HG03520 (cell line): Measurements from ENCODE around the gene PLCB4.

ENCODE experiments used
- ATAC-seq: cut with Tn5 transposase; IDR thresholded peaks from one replicate; pipeline ENCODE4 v1.9.1; 2021; ENCODE audit warnings: mild to moderate bottlenecking, moderate library complexity; ENCODE audit not compliant: unreplicated experiment

The PLCB4 gene

DNA sequence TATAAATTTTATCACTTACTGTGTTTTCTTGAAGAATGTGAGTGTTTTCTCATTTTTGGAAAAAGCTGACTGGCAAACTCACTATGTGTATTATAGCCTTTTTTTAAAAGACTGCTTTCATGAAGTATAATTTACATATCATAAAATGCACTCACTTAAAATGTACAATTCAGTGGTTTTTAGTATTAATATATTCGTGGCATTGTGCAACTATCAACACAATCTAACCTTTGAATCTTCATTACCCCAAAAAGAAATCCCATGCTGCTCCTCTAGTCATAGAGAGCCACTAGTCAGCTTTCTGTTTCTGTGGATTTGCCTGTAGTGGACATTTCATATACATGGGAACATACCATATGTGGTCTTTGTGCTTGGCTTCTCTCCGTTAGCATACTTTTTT lies 143.8 kb downstream of the PLCB4 start:
- no peak for ATAC-seq

DNA sequence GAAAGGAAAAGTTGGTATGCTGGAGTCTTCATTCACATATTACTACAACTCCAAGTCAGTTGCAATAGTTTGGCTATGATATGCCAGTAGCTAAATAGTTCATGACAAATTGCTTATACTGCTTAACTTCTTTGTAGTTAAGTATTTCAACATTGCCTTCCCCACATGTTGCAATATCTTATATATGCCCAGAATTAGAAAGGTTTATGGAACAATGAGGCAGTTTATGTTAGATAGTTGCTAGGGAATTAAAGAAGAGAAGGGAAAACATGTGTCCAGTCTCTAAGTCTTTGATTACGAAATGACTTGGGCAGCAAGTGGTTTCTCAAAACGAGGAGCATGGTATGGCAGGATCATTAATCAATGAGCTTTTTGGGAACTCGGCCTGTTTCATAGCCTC lies 145.8 kb downstream of the PLCB4 start:
- ATAC-seq = no peak

DNA sequence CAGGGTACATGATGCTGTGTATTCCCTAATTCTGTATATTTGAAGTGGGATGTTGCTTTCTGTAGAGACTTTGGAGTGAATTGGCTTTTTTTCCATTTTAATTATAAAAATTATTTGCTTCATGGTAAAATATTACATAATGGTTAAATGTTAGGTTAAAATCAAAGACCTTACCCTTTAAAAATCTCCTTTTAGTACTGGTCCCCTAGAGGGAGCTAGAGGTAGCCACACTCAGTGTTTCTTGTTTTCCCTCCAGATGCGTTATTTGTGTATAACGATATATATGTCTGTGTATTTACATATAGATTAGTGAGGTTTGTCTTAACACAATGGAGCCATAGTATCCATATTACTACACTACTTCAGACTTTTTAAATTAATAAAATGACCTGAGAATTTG lies 146.7 kb downstream of the PLCB4 start:
- ATAC-seq = no peak

DNA sequence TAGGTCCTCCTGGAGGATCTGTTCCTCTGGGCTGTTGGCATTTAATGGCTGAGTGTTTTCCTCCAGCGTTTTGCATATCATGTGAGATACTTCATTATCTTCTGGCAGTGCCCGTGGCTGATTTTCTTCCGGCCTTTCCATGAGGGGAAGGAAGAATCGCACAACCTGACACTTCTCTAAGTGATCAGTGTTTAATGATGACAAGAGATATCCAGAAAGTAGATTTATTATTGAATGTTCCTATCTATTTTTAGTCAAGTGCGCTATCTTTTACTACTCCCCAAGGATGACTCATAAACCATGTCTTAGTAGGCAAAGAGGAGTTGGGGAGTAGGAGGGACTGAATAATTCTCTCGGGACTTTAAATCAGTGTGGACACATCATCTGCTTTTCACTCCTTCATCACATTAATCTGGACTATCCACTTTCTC lies 149.7 kb downstream of the PLCB4 start:
- ATAC-seq = no peak

DNA sequence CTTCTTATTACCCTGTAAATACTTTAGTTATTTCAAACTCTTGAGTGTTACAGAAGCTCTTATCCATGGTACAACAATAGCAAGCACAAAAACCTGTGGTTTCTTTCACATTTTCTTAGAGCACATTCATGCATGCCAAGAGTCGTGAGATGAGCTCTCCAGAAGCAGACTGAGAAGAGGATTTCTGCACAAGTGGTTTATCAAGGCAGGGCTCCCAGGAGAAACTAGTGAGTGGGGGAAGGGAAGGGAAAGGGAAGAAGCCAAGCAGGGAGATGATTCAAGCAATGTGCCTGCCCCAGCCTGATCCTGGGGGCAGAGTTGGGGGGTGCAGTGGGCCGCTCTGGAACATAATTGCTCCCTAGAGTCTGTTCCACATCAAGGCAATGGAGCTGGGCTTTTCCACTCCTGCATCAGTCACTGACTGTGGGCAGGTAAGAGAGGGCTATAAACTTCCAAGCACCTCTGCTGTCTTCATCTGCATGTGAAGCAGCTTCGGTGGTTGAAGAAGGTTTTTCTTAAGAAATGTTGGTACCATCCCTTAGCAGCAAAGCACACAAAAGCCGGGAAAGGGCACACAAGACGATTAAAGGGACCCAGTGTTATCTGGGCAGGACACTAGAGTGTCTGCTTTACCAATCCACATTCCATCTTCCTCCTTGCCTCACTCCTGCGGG lies 152.1 kb downstream of the PLCB4 start:
- no peak for ATAC-seq

DNA sequence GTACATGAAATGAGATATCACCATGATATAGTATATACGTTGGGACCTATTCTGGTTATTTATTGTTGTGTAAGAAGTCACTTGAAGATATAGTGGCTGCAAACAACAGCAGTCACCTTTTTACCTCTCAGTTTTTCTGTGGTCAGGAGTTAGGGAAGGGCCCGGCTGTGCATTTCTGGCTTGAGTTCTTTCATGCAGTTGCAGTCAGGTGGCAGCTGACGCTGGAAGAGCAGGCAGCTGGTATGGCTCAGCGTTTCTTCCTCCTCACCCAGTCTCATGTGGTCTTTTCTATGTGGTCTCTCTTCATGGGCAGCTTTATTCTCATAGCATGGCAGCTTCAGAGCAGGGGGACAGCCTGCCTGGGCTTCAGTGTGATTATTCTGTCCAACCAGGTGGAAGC lies 154.4 kb downstream of the PLCB4 start:
- no peak for ATAC-seq

DNA sequence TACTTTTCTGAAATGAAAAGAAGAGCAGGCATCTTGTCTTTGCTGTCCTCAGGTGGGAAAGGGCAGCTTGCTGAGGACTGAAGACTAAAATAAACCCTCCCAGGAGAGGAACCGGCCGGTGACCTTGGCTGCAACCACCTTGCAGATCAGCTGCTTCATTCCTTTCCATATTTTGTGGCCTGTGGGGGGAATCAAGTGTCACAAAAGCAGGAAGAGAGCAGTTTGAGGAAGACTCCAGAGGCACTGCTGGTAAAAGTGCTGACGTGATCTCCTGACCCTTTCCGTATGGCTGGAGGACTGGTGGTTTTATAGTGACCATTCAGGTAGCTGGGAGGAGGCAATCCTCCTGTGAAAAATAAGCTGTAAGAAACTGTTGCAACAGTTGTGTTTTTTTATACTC lies 157.0 kb downstream of the PLCB4 start:
- no peak for ATAC-seq

DNA sequence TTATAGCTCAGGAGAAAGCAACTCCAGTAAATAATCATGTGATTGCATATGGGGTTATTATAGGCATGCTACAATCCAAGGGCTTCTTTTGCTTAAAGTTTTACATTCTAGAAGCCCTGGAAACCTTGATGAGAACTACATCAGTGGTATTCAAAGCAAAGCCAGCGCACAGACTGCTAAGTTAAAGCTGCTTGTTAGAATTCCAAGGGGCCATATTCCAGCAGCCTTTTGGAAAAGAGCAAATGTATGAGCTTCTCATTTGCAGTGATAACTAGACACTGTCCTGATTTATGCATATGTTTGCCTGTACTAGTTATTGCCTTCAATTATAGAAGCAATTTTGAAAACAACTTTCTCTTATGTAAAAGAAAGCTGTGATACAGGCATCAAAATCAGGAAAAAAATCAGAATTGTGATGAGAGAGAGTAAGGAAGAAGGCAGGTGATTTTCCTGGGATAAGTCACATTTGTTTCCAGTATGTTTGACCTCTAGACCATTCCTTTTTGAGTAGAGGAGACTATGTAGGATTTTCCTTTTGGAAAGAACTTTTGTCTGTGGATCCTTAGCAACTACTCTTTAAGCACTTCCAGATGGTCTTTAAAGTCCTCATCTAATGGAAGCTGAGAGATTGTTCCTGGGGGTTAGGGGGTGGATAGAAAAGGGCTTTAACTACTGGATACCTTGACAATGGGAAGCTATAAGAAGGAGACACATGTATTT lies 159.2 kb downstream of the PLCB4 start:
- ATAC-seq = no peak

DNA sequence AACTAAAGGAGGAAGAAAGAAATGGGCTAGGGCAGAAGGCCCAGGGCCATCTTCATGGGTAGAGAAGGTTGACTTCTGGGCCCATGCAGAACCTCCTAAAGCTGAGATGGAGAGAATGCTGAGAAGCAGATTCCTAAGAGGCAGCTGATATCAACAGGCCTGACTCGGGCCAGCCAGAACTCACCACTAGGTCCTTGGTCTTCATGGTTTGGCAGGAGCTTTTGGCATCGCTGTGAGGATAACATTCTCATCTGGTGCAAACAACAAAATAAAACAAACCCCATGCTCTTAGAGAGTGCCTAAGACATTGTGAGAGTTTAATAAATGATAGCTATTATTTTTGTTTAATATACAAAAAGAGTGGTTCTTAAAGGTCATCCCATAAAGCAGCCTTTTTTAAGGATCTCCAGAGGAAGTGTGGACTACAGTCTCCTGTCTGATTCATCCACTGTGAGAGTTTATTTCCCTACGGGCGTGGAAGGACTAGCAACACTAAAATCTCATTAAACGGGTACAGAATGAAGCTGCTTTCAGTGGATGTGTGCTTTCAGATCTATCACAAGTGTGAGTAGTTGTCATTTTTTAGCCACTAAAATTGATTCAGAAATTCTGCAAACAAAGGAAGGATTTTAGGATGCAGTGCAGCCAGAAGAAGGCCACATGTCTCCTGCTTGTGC lies 160.0 kb downstream of the PLCB4 start:
- no peak for ATAC-seq

DNA sequence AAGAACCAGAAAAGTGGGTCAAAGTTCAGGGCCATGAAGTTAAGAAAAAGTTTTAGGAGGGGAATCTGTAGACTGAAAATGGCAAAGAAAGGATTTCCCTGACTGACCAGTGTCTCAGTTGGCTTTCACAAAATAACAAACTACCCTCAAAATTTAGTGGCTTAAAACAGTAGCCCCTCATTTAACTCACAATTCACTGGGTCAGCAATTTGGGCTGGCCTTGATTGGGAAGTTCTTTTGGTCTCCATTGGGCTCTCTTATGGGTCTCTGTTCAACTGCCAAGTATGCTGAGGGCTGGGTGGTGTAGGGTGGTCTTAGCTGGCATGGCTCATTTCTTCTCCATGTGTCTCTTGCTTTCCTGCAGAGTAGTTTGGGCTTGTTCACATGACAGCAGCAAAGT lies 161.5 kb downstream of the PLCB4 start:
- ATAC-seq = no peak

DNA sequence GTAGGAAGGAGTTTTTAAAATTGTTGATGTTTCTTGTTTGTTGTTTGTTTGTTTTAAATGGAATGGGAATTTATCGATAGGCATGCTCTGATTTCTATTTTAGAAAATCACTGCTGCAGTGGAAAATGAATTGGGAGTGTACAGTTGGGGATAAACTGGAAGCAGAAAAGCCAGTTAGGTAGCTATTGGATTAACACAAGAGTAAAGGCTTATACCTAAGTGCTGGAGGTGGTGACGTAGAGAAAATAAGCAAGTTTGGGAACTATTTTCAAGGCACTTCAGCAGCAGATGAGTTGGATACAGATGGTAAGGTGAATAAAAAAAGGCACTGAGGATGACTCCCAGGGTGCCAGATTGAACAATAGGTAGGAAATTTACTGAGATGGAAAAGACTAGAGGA lies 164.9 kb downstream of the PLCB4 start:
- ATAC-seq = no peak

DNA sequence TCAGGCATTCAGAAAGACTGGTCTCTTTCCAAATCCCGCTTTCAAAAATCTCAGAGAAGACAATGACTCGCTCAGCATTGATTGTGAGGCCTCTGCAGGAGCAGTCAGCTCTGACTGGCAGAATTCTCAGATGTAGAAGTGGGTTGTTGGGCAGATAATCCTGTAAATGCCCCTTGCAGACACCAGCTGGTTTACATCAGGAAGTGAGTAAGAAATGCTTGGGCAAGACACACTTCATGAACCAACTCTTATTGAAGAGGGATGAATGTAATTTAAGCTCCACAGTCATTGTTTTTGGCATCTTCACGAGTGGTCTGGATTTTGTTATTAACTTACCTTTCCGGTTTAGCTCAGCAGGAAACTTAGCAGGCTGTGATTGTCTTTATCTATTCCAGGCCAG lies 166.6 kb downstream of the PLCB4 start:
- no peak for ATAC-seq

DNA sequence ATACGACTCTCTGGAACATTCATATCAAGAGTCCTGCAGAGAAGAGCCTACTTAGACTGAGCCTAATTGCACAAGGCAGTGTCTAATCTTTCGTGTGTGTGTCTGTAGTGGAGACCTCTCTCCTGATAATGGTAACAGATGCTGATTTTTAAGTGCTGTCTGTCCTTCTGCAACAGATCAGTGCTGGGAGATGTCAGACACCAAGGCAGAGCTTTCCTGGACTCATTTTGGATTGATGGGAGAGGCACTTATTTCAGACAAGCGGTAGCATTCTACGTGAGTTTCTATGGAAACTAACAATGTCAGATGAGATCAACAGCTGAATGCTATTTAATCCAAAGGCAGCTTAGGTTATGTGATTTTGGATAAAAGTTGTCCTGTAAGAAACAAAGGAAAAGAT lies 167.6 kb downstream of the PLCB4 start:
- no peak for ATAC-seq

DNA sequence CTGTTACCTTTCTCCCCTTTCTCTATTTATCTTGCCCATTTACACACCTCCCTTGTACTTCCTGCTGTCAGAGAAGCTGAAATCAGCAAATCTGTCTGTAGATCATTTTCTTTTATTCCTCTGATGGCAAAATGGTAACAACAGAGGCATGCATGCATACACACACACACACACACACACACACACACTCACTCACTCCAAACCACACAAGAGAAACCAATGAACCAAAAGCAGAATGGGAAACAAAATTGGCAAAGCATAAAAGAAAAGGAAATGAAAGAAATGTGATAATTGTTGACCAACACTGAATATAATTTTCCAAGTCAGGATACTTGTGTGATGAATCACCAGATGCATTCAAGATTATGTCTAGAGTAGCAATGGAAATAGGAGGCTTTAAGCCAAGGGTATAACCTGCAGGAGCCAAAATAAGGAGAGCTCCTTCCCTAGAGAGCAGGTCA lies 172.4 kb downstream of the PLCB4 start:
- no peak for ATAC-seq

DNA sequence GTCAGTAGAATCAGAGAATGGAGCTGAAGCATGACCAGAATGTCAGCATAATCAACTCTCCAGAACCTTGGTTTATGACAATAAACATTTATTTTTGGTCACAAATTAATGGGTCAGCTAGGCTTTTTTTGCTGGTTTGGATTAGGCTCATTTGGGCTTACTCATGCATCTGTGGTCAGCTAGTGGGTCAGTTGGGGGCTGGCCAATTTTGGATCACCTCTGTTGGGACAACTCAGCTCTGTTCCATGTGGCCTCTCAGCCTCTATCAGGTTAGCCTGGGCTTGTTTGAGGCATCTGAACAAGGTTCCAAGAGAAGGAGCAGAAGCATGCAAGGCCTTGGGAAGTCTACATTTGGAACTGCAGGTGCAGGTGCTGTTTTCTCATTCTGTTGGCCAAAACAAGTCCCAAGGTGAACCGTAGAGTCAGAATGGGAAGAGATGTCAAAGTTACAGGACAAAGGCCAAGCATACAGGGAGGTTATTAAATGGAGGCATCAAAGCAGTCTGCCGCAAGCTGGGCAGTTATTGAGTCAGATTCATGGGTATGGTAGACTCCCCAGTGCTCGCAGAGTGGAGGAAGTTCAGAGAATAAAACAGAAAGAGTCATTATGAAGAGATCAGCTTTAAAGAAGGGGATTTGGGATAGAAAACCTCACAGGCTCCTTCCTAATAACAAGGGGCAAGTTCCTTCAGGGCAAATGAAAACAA lies 173.0 kb downstream of the PLCB4 start:
- no peak for ATAC-seq

DNA sequence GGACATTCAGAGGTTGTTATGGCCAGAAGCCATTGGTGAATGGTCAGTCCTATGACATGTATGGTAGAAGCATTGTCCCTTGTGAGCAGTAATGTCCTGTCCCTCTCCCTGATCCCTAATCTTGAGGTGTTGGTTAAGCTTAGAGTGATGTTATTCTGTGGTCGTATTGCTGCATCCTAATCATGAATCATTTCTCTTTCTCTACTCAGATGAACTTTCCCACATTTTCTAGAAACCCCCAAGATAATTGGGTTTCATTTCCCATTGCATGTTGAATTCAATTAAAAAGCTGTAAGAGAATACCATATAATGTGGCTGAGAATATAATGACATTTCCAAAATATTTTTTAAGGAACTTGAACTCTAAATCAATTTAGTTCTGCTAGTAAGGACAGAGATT lies 175.1 kb downstream of the PLCB4 start:
- ATAC-seq = no peak

DNA sequence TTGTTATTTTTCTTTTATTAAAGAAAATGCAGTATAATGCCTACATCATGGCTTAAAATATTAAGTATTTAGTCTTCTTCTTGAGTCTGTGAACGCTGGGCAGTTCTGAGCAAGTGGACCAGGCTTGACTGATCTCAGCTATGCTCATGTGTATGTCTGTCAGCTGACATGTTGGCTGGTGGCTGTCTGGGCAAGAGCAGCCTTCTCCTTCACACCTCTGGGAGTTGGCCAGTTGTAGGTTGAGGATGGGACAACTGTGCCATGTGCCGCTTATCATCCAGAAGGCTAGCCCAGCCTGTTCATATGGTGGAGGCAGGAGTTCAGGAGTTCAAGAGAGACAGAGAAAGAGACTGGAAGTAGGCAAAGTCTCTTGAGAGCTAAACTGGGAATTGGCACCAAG lies 175.9 kb downstream of the PLCB4 start:
- ATAC-seq = no peak

DNA sequence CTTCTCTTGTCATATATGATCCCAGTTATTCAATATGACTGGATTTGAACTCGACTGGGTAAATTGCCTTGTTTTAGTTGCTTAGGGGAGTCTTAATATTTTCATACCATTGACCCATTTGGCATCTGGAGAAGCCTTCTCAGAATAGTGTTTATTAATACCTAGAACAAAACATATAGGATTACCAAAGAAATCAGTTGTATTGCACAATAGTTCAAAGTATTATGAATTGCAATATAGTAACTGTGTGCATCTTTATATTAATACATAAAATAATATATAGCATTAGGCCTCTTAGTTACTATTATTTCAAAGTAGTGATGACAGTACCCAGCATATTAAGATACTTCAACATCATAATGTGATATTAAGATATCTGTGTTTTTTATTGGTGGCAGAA lies 177.8 kb downstream of the PLCB4 start:
- ATAC-seq = no peak

DNA sequence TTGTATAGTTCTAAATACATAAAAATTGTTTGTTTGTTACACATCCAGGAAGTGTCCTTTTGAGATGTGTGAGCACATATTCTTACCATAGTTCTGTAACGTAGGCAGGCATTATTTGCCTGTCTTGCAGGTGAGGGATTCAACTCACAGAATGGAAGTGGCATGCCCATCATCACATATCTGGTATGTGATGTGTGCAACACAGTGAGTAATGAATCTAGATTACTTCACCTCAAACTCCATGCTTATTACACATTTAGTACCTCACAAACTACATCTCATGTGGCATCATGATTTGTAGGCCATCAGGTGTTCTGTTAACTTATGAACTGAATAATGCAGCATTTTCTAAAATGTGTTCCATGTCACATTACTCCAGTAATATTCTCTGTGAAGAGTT lies 181.6 kb downstream of the PLCB4 start:
- no peak for ATAC-seq

DNA sequence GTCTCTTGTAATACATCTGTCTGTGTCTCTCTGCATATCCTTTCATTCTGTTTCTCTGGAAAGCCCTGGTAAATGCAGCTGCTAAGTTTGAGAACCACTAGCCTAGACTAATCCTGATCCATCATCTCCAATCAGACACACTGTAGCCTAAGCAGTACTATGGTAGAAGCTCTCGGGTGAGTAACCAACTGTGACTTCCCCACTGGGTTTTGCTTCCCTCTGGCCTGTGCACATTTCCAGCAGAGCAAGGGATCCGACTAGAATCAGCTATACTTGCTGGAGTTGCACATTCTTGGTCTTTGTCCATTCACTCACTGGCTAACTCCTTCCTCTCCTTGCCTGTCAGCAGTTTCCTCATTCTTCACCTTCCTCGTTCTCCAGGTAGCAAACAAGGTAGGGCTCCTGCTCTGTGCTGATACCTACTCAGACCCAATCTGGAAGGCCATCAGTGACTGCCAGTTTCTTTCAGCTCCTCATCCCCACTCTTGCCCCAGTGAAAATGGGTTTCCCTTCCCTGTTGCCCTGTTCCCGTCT lies 184.2 kb downstream of the PLCB4 start:
- no peak for ATAC-seq

DNA sequence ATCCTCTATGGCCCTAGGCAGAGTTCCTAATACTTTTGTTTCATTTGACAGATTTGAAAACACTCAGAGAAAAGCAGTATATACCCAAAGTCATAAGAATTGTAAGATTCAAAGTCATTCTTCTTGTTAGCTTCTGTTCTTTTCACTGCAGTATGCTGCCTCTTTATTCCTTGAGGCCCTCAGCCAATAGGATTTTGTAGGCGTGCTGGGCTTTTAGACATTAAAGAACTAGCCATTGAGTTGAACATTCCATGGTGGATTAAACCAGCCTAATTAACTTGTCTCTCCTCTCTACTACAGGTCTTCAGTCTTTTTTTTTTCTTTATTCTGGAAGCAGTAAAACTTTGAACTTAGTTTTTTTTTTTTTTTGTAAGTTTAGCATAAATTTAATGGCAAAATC lies 186.3 kb downstream of the PLCB4 start:
- no peak for ATAC-seq
